CD14-positive monocyte (primary cell): ENCODE measurements around the gene GLRB. TPM values are rescaled to one million over a fixed set of nuclear protein-coding genes. Genes with fewer than 3 reads are reported as not detected.

ENCODE experiments used
- DNase-seq, 3 donors: peaks; one replicate each; pipeline ENCODE4 v3.0.0-alpha.2; 2011 to 2022
- H2AFZ ChIP-seq: 2 replicates; pipeline ENCODE4 v1.6.0; 2012; ENCODE audit warnings: mild to moderate bottlenecking, low read depth, low read length, inconsistent platforms; ENCODE audit not compliant: insufficient read depth, poor library complexity, severe bottlenecking
- H3K27ac ChIP-seq, 2 donors: 1 replicate in 1 of 2; 2 replicates in 1 of 2; pipeline ENCODE4 v1.5.1; 2012 to 2013; ENCODE audit warnings: low read length in 2 of 2, control low read depth in 1 of 2, inconsistent platforms in 1 of 2, low read depth in 1 of 2, mild to moderate bottlenecking in 1 of 2
- H3K27me3 ChIP-seq, 2 donors: one replicate each; pipeline versions ENCODE4 v1.6.0 to v1.6.1; 2011 to 2013; ENCODE audit warnings: low read length in 2 of 2; ENCODE audit not compliant: control insufficient read depth in 2 of 2, insufficient read depth in 2 of 2
- H3K36me3 ChIP-seq, 2 donors: replicated peaks in 1 of 2; 1 replicate in 1 of 2; 2 replicates in 1 of 2; pipeline versions ENCODE4 v1.5.1 to v1.6.1; 2012 to 2013; ENCODE audit warnings: low read length in 2 of 2, control low read depth in 1 of 2, inconsistent platforms in 1 of 2, mild to moderate bottlenecking in 1 of 2; ENCODE audit not compliant: insufficient read depth in 2 of 2, control insufficient read depth in 1 of 2
- H3K4me1 ChIP-seq, 2 donors: 1 replicate in 1 of 2; 2 replicates in 1 of 2; pipeline versions ENCODE4 v1.5.1 to v1.6.1; 2012 to 2013; ENCODE audit warnings: low read length in 2 of 2, control low read depth in 1 of 2, inconsistent platforms in 1 of 2, mild to moderate bottlenecking in 1 of 2, moderate library complexity in 1 of 2; ENCODE audit not compliant: insufficient read depth in 2 of 2, control insufficient read depth in 1 of 2
- H3K4me2 ChIP-seq: replicated peaks from 2 replicates; pipeline ENCODE3; 2012; ENCODE audit warnings: low read length, moderate library complexity, mild to moderate bottlenecking; ENCODE audit not compliant: poor library complexity, severe bottlenecking; ENCODE audit errors: extremely low read depth
- H3K4me3 ChIP-seq, 3 experiments: fragments of 200-600 bp in 1 of 3; sonication (generic) in 1 of 3; replicated peaks in 1 of 3; 1 replicate in 2 of 3; 2 replicates in 1 of 3; pipeline ENCODE4 v1.5.1; 2011 to 2013; ENCODE audit warnings: low read length in 3 of 3, mild to moderate bottlenecking in 3 of 3, control low read depth in 2 of 3, low read depth in 2 of 3, inconsistent platforms in 1 of 3, moderate library complexity in 1 of 3
- H3K79me2 ChIP-seq: 2 replicates; pipeline ENCODE4 v1.6.0; 2012; ENCODE audit warnings: mild to moderate bottlenecking, control low read depth, inconsistent platforms, low read length, moderate library complexity; ENCODE audit not compliant: insufficient read depth
- H3K9ac ChIP-seq: 2 replicates; pipeline ENCODE4 v1.6.0; 2017; ENCODE audit warnings: low read length, mild to moderate bottlenecking; ENCODE audit not compliant: insufficient read depth, poor library complexity, severe bottlenecking
- H3K9me3 ChIP-seq, 2 donors: replicated peaks in 1 of 2; 1 replicate in 1 of 2; 2 replicates in 1 of 2; pipeline versions ENCODE4 v1.5.1 to v1.6.1; 2012 to 2013; ENCODE audit warnings: low read length in 2 of 2, control low read depth in 1 of 2; ENCODE audit not compliant: control insufficient read depth in 1 of 2, insufficient read depth in 1 of 2
- H4K20me1 ChIP-seq: 2 replicates; pipeline ENCODE4 v1.6.0; 2012; ENCODE audit warnings: mild to moderate bottlenecking, low read length, control low read depth, moderate library complexity; ENCODE audit not compliant: insufficient read depth
- H3K27ac Mint-ChIP-seq, 7 donors: one replicate each; pipeline ENCODE4 v1.8.0; 2020; ENCODE audit warnings: mild to moderate bottlenecking in 7 of 7, mixed read lengths in 7 of 7, moderate library complexity in 6 of 7, inconsistent platforms in 2 of 7
- H3K27me3 Mint-ChIP-seq, 3 donors: one replicate each; pipeline ENCODE4 v1.8.0; 2021 to 2022; ENCODE audit warnings: low read depth in 3 of 3, mild to moderate bottlenecking in 3 of 3, mixed read lengths in 3 of 3, moderate library complexity in 3 of 3, inconsistent platforms in 1 of 3
- H3K36me3 Mint-ChIP-seq, 2 donors: one replicate each; pipeline ENCODE4 v1.8.0; 2020; ENCODE audit warnings: mixed read lengths in 2 of 2, inconsistent platforms in 1 of 2, mild to moderate bottlenecking in 1 of 2
- H3K4me1 Mint-ChIP-seq: one replicate; pipeline ENCODE4 v1.8.0; 2020; ENCODE audit warnings: mild to moderate bottlenecking, mixed read lengths
- H3K4me3 Mint-ChIP-seq, 2 donors: one replicate each; pipeline ENCODE4 v1.8.0; 2020; ENCODE audit warnings: mild to moderate bottlenecking in 2 of 2, mixed read lengths in 2 of 2, moderate library complexity in 1 of 2
- H3K9me3 Mint-ChIP-seq, 7 donors: one replicate each; pipeline ENCODE4 v1.8.0; 2020 to 2022; ENCODE audit warnings: mixed read lengths in 7 of 7, mild to moderate bottlenecking in 6 of 7, moderate library complexity in 6 of 7, inconsistent platforms in 2 of 7
- CTCF ChIP-seq: fragments of 200-600 bp; IDR thresholded peaks from one replicate; pipeline ENCODE4 v1.8.0; 2022; ENCODE audit warnings: antibody characterized with exemption, mild to moderate bottlenecking
- WGBS: methylation state at CpG from one replicate; pipeline ENCODE4 v1.1.5; 2013; ENCODE audit warnings: missing lambda C conversion rate; ENCODE audit not compliant: insufficient coverage; 5-methylcytosine and 5-hydroxymethylcytosine counted together
- intact Hi-C, 2 donors: fragments of 100-400 bp; cut with micrococcal nuclease; formaldehyde crosslinking; loops; one replicate each; pipeline versions ENCODE4 v1.15.0 to v1.15.1; 2023
- polyA minus RNA-seq: library from RNA; depleted of rRNA, polyadenylated mRNA; stranded (reverse); fragments of >200 nt; gene quantifications from 2 replicates; pipeline ENCODE4 v1.2.3, GENCODE V29; 2012
- polyA plus RNA-seq, 3 donors: library from polyadenylated mRNA; depleted of rRNA in 1 of 3; unstranded in 2 of 3; stranded (reverse) in 1 of 3; fragments of 300-500 nt in 2 of 3; fragments of >200 nt in 1 of 3; fragmentation: Illumina TruSeq in 2 of 3; gene quantifications; 1 replicate in 2 of 3; 2 replicates in 1 of 3; pipeline ENCODE4 v1.2.3, GENCODE V29; 2012 to 2021
- total RNA-seq, 12 experiments: library from RNA in 1 of 12; stranded (reverse) in 1 of 12; fragments of 120-200 nt in 1 of 12; gene quantifications; one replicate each; pipeline ENCODE4 v1.2.4 and lab custom pipeline; 2013 to 2026; ENCODE audit warnings: mixed read lengths in 6 of 12, inconsistent platforms in 1 of 12

GLRB gene
- not detected for total RNA-seq (2013)
- not detected for polyA plus RNA-seq
- polyA minus RNA-seq: not detected in 2 replicates
- 0 to 1.5 (median 0) reads per million in 11 experiments for total RNA-seq (lab: John Stamatoyannopoulos, UW)

DNA sequence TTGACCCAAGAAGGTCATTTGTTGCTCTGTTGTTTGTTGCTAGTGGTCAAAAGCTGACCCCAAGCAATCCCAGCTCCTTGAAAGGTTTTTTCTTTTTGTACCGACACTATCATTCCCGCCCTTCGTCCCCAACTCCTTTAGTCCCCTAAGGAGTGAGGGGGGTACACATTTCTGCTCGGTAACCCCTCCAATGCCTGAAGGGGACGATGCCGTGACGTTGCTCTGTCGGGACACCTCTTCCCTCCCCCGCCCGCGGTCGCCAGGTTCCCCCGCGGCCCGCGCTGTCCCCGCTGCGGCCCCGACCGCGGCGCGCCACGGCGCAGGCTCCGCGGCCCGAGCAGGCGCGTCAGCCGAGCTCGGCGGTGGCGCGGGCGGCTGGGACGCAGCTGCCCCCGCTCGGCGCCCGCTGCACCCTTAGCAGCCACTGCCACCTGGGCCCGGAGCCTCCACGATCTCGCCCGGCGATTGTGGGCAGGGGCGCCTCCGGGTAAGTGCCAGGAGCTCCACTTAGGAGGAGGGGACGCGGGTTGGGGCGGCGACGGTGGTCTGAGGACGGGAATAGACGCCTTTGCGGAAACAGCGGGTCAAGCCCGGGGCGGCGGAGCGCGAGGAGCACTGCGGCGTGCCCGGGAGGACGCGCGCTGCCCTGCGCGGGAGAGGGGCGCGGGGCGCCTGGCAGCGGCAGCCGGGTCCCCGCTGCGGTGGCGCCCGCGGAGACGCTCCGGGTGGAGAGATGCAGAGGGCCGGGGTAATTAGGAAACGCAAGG is at the start of gene GLRB:
TSS of gene GLRB (plus strand) at position 340 of the 767 bp plus-strand sequence. CDS start 1,875 bp downstream, outside the sequence.
- H3K4me3 Mint-ChIP-seq: peak within 1 kb of the TSS; percentile 71 to 93
- peak within 1 kb of the TSS; percentile 60 for H2AFZ ChIP-seq
- H4K20me1 ChIP-seq: no peaks in the 10 kb centered on the region
- intact Hi-C loops: no loop called here
- H3K9me3 Mint-ChIP-seq: peaks cover 0 to 5% (median 0%) of the 10 kb centered on the region in 7 donors
- TF ChIP-seq CTCF: no peak
- no peak within 1 kb of the TSS for H3K27ac ChIP-seq
- peaks cover 28 to 45% of the 10 kb centered on the region in 2 donors for H3K27me3 ChIP-seq
- H3K4me2 ChIP-seq: peak within 1 kb of the TSS; percentile 79
- DNase-seq: no peak
- no peaks in the 10 kb centered on the region for H3K9me3 ChIP-seq
- peaks cover 4 to 9% of the 10 kb centered on the region in 2 donors for H3K4me1 ChIP-seq
- peaks cover 12% of the 10 kb centered on the region for H3K4me1 Mint-ChIP-seq
- peak within 1 kb of the TSS in 1 of 7 donors; percentile 43 for H3K27ac Mint-ChIP-seq
- no peak within 1 kb of the TSS for H3K9ac ChIP-seq
- WGBS: under 1% methylated on average over 79 of the region's 84 CpGs
- peaks cover 26 to 41% (median 32%) of the 10 kb centered on the region in 3 donors for H3K27me3 Mint-ChIP-seq
- no peaks in the 10 kb centered on the region for H3K79me2 ChIP-seq
- peak within 1 kb of the TSS in 2 of 3 experiments; percentile 19 to 64 for H3K4me3 ChIP-seq
- no peaks in the 10 kb centered on the region for H3K36me3 ChIP-seq
- no peaks in the 10 kb centered on the region for H3K36me3 Mint-ChIP-seq

DNA sequence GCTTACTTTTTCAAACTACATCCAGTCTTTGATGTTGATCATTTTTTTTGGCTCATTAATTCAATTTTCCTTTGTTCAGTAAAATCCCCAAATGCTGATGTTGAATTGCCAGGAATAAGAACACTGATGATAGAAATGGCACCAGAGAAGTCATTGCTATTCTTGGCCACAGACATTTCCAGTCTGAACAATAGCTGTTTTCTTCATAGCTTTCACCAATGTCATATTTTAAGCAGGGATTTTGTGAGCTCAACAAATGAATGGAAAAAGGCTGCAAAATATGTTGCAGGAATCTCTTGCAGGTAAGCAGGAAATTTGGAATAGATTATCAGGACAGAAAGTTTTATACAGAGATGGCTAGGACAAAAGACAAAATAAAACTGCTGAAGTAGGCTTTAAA is 40.5 kb upstream of the GLRB start:
- Histone ChIP-seq H4K20me1 (no peaks in the 10 kb centered on the region), H3K27ac (no peak overlapping the region), H3K4me1 (no peaks in the 10 kb centered on the region), H3K4me3 (no peak overlapping the region), H2AFZ (no peak overlapping the region), H3K4me2 (no peak overlapping the region), H3K27me3 (no peaks in the 10 kb centered on the region), H3K79me2 (no peaks in the 10 kb centered on the region), H3K9me3 (no peaks in the 10 kb centered on the region), H3K36me3 (no peaks in the 10 kb centered on the region), H3K9ac (no peak overlapping the region)
- intact Hi-C loops: no loop called here
- peaks cover 0 to 2% (median 0%) of the 10 kb centered on the region in 7 donors for H3K9me3 Mint-ChIP-seq
- H3K27me3 Mint-ChIP-seq: no peaks in the 10 kb centered on the region
- no peak overlapping the region for H3K27ac Mint-ChIP-seq
- no peak for TF ChIP-seq CTCF
- no peaks in the 10 kb centered on the region for H3K36me3 Mint-ChIP-seq
- H3K4me3 Mint-ChIP-seq: no peak overlapping the region
- no peaks in the 10 kb centered on the region for H3K4me1 Mint-ChIP-seq
- no peak for DNase-seq
